ENCODE data around the gene ARNT2.

The ARNT2 gene

DNA sequence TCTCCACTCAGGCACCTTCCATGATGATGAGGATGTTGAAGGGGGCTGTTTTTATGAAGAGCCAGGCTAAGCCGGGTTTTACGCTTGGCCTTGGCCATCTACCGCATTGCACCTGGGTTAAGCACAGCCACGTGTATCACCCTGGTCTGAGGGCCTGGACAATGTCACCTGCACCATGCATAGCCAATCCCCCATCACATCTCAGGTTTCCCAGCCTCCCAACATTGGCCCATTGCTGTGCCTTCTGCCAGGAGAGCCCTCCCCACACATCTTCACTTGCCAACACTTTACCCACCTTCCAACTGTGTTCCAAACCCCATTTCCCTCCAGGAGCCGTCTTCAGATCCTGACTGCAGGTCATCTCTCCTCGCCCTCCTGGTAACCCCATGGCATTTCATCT lies 155.6 kb downstream of the ARNT2 start:
- DNase-seq, result no peak

DNA sequence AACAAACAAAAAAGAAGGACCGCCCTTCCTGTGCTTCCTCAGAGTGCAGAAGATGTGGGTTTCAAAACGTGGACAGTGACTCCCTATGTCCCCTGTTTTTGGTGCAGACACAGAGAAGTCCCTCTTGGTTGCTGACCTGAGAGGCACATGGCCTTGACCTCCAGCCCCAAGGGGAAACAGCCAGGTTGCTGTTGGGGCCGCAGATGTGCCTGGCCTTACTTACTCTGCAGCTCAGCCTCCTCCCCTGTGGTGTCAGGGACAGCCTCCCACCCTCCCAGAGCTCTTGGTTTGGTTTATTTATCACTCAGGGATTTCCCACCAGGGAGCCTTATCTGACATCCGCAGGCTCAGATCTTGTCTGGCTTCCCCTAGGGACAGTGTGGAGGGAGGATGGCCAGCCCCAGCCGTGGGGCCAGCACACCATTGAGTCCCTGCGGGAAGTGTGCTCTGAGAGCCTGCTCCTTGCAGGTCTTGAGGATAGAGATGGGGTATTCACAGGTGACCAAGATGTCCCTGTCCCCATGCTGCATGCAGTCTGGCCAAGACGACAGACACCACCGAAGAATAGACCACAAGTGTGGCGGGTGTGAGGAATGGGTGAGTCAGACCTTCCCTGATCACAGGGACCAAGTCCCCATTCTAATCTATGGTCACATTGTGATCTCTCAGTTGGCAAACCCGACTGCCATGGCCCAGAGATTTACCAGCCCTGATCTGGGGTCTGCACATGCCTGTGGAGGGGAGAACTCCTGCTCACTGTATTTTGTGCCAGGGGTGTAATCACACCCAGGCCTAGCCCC lies 156.6 kb downstream of the ARNT2 start:
- no peak for DNase-seq

DNA sequence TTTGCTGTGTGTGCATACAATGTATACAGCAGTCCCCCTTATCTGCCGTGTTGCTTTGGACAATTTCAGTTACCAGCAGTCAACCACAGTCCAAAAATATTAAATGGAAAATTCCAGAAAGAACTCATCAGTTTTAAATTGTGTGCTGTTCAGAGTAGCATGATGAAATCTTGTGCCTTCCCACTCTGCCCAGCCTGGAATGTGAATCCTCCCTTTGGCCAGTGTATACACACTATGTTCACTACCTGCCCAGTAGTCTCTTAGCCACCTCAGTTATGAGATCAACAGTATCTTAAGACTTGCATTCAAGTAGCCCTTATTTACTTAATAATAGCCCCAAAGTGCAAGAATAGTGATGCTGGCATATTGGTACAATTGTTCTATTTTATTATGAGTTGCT lies 157.3 kb downstream of the ARNT2 start:
- DNase-seq, result no peak

DNA sequence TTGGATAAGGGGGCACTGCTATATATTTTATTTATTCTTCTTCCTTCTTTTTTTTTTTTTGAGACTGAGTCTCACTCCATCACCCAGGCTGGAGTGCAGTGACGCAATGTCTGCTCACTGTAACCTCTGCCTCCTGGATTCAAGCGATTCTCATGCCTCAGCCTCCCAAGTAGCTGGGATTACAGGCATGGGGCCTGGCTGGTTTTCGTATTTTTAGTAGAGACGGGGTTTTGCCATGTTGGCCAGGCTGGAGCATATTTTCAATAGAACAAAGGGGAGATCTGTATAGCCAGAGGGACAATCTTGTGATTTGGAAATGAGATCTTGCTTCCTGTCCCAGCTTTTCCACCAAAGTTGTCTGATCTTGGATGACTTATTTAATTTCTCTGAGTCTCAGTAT lies 157.9 kb downstream of the ARNT2 start:
- DNase-seq, result no peak

DNA sequence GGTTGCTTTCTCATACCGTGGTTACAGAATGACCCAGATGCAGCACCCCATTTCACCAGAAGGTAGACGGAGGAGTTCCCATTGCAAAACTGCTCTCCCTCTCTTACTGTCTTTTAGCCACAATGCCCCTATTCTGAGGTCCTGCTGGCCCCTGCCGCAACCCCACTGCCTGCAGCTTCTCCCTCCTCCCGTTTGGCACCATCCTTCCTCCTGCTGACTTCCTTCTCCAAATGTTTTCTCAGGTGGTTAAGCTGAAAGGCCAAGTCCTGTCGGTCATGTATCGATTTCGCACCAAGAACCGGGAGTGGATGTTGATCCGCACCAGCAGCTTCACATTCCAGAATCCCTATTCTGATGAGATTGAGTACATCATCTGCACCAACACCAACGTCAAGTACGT lies 158.7 kb downstream of the ARNT2 start:
- no peak for DNase-seq

DNA sequence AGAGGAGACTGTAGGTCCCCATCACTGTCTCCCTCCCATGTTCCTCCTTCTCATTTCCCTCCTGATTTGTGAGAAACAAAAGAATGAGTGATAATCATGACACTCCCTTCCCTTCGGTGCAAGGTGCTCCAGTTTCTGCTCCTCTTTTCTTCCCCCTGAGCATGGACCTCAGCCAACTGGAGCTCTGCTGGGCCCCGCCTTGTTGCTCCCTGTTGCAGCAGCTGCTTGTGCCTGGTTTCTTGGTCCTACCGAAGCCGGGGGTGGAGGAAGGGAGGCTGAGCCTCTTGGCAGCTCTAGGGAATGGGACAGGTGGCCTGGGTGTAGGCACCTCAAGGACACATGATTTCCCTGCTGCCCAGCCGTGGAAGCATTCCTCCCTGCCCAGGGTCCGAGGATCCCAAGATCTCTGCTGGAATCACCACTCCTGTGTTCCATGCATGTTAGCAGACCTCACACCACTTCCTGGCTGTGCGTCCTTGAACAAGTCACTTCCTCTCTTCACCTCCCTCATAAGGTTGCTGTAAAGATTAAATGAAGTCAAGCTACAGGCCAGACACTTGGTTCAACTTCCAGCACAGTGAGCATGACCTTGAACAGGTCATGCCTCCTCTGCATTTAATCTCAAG lies 159.3 kb downstream of the ARNT2 start:
- DNase-seq, result no peak

DNA sequence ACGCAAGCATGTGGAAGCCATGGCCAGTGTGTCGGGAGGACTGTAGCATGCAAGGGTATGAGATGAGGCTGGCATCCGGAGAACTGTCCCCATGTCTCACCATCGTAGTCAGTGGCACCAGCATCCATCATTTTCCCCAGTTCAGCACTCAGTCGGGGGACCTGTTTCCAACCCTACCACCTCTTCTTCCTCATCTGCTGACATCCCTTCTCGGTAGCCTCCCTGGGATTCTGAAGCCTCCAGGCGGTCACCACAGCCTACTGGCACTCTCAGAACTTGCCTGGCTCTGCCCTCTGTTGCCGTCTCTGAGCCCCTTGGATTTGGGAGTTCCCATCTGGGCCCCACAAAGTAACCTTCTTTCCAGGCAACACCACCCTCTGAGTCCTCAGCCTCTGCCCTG lies 159.9 kb downstream of the ARNT2 start:
- no peak for DNase-seq

DNA sequence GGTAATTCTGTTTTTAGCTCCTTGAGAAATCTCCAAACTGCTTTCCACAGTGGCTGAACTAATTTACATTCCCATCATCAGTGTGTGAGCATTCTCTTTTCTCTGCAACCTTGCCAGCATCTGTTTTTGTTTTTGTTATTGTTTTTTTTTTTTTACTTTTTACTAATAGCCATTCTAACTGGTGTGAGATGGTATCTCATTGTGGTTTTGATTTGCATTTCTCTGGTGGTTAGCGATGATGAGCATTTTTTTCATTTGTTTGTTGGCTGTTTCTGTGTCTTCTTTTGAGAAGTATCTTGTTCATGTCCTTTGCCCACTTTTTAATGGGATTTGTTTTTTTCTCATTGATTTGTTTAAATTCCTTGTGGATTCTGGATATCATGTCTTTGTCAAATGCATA lies 161.2 kb downstream of the ARNT2 start:
- DNase-seq, result no peak

DNA sequence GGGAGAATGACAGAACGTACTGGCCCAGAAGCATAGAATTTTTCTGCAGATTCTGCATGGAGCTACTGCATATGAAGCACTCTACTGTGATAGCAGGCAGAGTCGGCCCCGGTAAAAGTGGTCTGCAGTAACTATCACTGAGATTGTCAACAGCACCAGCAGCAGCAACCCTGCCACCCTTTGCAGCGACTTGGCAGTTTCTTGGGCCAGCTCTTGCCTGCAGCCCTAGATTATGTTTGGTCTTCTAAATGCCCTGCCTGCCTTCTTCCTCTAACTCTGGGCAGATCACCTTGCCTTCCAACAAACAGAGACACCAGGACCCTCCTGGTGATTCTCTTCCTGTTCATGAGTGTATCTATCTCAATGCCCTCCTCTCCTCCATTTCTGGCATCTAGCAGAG lies 161.8 kb downstream of the ARNT2 start:
- no peak for DNase-seq

DNA sequence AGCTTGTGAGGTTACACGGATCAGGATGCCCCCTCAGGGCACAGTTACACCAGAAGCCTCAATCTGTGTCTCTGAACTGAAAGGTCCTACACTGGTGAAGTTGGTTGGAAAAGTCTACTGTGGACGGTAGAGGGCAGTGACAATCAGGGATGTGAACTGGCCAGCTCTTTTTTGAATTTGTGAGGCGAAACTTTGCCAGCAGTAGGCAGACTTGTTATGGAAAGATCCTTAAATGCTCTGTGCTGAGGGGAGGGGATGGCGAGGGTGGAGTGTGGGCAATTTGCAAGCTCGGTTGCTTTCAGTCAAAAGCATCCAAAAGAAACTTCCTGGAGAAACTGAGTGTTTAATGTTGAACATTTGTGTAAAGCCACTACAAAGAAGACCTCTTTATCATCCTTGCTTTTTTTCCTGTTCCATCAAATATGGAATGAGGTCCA lies 163.6 kb downstream of the ARNT2 start:
- peak; percentile 7 for DNase-seq

DNA sequence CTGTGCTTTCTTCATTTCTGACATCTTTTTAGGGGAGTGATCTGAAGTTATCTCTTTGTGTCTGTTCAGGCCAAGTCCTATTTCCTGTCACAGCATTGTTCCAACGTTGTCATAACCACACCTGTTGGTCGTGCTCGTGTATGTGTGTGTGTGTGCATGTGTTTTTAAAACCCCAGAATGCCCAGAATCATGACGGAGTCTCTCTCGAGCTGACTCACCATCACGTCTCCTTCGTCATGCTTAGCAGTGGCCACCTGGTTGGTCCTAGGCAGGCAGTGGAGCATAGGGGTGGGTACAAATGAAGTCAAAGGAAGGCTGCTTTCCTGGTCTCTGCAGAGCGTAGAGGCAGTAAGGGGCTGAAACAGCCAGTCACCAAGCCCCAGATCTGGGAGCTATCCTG lies 164.1 kb downstream of the ARNT2 start:
- no peak for DNase-seq

DNA sequence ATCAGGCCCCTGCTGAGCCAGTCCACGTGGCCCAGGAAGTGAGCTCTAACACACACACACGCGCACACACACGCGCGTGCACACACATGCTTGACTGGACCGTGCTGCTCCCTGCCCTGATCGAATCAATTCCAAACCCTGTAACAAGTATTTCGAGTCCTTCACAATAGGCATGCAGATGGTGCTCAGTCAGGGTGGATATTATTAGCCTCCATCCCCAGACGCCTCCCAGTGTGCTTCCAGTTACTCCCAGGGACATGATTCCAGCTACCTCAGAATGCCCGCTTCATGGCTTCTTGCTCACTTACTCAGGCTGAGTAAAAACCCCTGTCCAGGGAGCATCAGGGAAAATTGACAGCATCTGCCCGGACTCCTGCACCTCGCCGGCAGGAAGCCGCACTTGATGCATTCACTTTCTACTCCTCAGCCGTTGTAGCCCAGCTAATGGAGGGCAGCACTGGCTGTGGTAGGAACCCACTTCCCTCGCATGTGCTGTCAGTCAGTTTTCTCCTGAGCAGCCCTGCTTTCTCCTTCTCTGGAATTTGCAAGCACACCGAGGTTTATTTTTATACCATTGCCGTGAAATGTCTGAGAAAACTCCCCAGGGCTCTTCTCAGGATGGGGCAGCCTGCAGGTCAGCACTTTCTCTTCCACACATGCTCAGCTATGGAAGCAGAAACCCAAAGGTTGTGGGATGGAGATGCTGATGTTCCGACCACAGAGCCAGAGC lies 164.9 kb downstream of the ARNT2 start:
- no peak for DNase-seq

DNA sequence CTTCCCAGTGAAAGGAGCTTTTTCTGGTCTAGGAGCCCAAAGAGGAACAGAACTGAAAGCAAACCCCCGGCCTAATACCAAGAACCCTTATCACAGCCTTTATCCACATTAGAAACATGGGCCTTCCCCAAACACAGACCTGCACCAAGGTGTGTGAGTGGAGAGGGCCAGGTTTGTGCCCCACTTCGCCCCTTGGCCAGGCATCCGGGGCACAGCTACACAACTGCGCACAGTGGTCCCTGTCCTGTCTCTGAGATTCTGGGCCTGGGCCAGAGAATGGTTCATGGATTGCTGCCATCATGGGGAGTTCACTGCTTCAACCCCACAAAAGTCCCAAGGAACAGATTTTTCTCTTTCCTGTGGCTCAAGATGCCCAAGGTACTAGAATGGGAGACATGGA lies 165.5 kb downstream of the ARNT2 start:
- no peak for DNase-seq

DNA sequence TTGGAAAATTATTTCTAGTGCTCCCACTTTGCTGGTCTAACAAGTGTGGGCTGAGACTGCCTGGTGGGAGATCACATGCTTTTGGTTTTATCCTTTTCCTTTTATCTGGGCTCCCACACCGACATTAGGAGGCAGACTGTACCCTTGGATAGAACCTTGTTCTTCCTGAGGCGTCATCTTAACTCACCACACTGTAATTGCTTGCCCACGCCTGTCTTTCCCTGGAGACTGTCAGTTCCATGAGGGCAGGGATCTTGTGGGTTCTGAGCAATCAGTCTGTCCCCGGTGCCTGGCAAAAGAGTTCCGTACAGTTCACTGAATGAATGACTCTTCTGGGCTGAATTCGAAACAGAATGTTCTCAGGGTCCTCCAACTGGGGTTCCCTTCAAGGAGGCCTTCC lies 166.4 kb downstream of the ARNT2 start:
- no peak for DNase-seq

DNA sequence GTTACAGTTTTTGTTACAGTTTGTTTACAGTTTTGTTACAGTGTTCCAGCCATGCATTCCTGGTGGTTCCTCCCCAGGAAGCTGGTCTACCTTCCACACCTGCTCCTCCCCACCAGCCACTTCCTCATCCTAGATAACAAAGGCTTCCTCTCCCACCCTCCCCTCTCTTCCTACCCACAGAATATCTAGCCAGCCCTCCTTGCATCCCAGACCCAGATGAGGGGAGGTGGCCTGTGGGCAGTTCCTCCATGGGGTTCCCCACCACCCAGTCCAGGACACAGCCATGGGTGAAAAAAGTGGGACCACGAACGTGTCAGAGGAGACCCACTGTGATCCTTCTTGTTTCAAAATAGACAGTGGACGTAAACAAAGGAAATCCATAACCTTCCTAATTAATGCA lies 168.2 kb downstream of the ARNT2 start:
- DNase-seq, result no peak

DNA sequence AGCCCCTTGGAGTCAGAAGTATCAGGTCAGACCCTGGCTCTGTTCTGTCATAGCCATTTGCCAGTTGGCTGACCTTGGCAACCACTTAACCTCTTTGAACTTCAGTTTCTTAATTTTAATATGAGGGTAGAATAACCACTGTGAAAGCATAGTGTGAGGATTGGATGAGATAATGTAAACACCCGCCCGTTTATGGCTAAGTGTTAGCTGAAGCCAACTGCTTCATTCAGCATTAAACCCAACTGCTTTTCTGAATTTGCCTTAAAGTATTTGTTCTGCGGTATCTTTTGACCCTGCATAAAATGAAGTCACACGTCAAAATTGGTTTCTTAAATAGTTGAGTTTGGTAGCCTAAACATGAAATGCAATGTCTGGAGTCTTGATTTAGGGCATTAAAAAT lies 169.4 kb downstream of the ARNT2 start:
- no peak for DNase-seq

DNA sequence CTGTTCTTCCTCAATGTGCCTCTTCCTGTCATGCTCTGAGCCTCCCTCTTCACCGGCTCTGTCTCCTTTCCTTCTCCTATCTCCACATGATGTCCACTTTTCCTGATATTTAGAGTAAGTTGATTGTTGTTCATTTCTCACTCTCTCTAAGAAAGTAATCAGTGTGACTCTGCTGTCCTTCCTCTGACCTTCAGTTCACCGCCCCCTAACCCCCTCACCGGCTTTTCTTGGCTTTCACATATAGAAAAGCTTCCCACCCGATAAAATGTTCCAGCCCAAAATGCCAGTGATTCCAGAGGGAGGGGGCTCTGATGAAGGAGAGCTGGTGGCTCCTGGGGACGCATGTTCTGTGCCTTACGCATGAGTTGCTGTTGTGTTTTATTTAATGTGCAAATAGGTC lies 170.4 kb downstream of the ARNT2 start:
- DNase-seq, result no peak

DNA sequence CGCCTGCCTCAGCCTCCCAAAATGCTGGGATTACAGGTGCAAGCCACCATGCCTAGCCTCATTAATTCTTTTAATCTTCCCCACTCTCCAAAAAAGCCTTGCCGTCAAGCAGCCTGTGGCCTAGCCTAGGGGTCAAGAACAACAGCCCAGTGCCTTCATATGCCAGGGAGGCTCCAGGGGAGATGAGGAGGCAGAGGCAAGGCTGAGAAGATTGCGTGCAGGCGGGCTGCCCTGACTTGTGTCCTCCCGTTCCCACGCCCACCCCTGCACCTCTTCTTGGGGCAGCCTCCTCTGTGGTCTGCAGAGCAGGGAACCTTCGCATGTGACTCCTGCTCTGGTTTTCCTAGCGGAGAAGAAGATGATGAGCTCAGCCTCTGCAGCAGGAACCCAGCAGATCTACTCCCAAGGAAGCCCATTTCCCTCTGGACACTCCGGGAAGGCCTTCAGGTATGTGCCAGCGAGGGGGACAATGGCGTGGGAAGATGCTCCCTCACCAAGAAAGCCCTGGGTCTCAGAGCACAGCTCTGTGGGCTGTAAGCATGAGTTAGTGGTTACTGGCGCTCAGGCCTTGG lies 172.4 kb downstream of the ARNT2 start:
- no peak for DNase-seq

DNA sequence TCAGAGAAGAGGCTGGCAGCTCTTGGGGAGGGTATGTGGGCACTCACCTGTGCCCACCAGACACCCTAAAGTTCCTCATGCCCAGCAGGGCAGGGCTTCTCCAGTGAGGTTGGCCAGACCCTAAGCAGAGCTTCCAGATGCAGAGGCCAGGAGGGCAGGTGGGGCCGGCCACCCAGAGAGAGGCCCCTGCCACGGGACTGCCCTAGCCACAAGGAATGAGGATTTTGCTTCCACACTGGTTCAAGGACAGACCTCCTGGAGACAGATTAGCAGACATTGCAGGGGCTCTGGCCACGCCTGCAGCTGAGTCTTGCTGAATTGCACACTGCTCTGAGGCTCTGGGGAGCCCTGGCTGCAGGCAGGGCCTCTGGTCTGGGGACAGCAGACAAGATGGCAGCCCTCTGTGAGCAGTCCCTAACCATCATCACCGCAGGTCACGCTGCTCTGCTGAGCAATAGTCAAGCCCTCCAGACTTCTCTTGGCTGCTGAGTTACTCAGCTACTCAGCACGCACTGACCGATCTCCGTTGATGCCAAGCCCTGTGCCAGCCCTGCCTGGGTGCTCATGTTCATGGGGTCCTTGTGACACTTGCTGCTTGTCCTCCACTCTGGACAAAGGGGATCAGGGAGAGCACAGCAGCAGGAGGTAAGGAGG lies 173.5 kb downstream of the ARNT2 start:
- no peak for DNase-seq

DNA sequence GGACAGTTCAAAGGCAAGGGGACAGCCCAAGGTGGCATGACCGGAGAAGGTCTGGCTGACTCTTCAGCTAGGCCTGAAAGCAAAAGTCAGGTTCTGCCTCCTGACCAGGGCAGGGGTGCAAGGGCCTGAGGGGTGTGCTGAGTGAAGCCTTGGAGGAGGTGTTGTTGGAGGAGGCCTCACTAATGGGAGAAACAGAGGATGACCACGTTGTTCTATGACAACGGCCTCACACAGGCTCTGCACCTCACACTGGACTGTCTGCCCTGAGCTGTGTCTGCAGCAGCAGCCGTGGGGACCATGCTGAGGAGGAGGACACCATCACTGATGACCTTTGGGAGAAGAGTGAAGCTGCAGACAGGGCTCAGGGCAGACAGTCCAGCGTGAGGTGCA lies 174.0 kb downstream of the ARNT2 start:
- no peak for DNase-seq

DNA sequence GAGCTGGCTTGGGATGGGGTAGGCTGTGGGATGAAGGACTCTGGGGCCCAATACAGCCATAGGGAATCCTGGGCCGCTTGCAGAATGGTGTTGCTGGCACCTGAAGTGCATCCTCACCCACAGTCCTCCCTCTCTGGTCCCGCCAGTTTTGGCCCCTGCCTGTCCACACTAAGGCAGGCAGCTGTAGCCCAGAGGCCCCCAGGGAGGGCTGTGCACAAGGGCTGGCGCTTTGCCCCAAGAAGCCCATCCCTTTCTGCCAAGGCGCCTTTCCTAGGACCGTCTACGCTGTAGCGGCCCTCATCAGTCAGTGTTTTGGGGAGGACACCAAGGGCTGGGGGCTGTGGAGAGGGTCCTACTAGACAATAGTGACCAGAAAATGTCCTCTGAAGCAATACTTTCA lies 174.7 kb downstream of the ARNT2 start:
- DNase-seq, result no peak

DNA sequence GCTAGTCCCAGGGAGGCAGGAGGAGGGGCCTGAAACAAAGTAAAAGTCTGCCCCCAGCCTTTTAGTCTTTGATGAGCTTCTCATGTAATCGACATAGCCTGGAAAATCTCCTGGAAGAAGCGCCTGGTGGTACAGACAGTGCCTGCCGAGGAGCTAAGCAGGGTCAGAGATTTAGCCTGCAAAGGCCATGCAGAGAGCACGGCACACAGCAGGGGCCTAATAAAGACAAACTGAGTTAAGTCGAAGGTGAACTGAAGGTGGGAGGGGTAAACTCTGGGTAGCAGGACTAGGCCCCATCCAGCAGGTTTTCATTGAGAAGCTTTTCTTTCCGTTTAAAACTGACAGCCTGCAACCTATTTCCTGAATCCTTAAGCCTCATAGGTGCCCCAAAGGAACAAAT lies 175.4 kb downstream of the ARNT2 start:
- no peak for DNase-seq

DNA sequence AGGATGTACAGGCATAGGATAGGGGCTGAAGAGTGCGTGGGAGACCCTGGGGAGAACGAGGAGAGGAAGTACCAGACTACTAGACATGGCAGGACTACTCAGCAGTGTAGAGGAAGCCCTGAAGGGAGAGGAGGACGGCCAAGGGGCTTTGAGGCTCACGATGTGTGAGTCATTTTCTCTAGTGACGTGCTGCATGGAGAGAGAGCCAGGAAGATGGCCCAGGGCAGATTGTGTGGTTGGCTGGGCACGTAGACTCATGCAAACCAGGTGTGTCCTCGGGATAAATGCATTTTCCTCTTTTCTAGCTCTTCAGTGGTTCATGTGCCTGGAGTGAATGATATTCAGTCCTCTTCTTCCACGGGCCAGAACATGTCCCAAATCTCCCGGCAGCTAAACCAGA lies 175.9 kb downstream of the ARNT2 start:
- DNase-seq, result no peak
